ENCODE data around the gene SNX9.
"Not testable (repeated sequence)": the region's sequence is repeated elsewhere in the genome, so short reads cannot be mapped to it uniquely, and the experiment has no call there.

SNX9 gene

DNA sequence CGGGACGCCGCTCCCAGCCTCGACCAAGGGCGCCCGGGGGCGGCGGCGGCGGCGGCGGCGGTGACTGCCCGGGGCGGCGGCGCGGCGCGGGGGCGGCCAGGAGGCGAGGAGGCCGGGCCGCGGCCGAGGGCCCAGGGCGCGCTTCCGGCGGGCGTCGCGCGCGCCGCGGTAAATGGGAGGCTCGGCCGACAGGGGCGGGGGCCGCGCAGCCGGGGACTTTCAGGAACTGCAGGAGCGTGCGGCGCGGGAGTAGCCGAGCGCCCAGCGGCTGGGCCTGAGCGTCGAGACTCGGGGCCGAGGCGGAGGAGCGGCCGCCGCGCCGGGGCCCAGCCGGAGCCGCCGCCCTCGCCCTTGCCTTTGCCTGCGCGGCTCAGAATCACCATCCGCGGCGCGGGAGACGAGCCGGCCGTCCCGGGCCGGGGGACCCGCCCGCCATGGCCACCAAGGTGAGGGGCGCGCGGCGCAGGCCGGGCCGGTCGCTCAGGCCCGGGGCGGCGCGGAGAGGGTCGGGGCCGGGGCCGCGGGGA lies at the start of gene SNX9:
TSS of gene SNX9 (plus strand) at position 246 of the 527 bp plus-strand sequence. CDS start at position 435, 189 bp downstream.
- peak; percentile 59 to 63 for DNase-seq (ENCODE audit: low read depth in 2 of 2)

DNA sequence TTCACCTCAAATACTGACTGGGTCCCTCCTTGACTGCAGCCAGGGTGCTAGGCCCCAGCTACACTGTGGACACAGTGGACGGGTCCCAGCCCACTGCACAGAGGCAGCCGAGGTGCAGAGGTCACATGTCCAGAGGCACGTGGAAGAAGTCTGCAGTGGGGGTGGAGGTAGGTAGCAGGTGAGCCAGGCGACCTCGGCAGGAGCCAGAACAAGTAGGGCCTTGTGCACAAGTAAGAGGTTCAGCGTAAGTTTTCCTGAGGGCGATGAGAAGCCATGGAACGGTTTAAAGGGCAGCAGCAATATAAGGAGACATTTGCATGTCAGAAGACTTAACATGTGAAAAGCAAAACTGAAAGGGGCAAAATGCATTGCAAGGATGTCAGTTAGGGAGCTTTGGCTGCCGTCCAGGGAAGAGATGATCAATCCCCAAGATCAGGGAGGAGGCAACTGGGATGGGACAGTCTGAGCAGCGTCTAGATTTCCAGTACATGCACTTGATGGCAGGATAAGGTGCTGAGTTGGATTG lies 49.7 kb upstream of the SNX9 start:
- DNase-seq (ENCODE audit: low read depth in 2 of 2) = no peak

DNA sequence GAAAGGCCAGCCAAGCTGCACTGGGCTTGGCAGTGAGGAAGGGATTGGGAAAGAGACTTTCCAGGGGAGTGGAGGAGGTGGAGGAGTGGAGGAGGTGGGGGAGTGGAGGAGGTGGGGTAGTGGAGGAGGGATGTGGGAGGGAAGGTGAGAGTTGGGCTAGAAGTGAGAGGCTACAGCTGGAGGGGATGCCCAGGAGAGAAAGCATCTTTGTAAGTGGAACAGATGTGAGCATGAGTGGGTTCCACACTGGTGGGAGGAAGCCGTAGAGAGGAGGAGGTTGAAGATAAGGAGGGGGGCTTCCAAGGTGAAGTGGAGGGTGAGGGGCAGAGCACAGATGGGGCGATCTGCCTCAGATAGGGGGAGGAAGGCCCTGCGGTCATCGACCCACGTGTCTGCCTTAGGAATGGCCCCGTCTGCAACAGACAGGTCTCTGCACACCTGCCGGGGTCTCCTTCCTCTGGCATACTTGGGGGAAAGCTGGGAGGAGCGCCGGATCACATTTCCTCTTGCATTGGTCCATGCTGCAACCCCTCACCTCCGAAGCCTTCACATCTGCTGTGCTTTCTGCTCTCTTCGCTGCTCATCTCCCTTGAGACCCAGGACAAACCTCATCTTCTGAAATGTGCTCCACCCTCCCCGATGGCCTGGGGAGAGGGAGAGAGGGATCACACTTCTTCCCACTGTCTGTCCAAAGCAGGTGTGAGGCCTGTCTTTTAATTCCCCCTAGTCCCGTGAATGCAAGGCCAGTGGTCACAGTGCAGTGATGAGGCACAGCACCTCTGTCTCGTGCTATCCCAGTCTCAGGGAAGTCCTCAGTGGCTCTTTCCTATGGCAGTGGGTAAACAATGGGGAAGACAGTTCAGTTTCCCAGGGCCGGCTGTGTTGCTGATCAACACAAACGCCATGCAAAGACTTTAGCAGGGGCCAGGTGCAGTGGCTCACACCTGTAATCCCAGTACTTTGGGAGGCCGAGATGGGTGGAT lies 48.6 kb upstream of the SNX9 start:
- no peak for DNase-seq (ENCODE audit: low read depth in 2 of 2)

DNA sequence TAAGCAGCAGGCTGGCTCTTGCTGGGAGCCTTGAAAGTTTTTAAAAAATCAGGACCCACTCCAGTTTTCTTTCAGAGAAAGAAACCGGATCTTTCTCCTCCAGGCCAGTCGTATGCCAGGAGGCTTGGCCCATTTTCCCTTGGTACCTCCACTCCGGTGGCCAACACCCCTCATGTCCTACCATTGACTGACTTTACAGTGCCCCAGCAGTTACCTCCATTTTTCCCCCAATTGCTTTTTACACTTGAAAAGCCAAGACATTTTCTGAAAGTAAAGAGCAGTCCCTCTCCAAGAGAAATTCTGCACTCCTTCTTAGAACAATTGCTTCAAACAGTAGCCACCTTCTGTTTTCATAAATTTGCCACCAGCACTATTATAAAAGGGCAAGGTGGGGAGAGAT lies 47.7 kb upstream of the SNX9 start:
- DNase-seq (ENCODE audit: low read depth in 2 of 2) = no peak

DNA sequence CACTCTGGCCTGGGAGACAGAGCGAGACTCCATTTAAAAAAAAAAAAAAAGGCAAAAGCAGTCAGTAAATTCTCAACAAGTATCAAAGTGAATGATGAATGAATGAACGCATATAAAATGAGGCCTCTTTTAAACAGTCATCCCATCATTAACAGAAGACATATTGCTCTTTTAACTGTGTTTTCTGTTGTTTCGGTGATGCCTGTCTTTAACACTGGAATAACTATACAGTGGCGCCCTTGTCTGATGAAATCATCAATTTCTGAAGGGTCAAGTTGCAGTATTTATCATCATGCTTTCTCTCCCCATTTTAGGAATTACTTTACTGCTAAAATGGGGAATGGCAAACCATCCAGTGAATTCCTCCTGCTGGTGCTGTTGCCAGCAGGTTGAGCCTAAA lies 45.7 kb upstream of the SNX9 start:
- DNase-seq (ENCODE audit: low read depth in 2 of 2) = no peak

DNA sequence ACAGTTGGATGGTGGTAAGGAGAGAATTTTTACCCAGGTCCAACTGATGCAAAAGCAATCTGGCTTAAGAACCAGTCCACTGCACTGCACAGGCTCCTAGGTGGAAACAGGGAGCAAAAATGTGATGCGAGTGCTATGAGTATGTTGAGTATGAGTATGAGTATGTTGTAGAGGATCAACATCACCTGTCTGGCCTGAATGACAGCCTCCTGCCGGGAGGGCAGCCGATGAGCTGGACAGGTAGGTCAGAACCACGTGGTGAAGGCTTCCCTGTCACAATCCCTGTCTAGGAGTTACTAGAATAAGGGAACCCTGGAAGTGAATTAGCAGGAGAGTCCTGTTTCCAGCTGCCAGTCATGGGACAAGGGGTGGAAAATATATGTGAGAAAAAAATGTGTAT lies 44.3 kb upstream of the SNX9 start:
- no peak for DNase-seq (ENCODE audit: low read depth in 2 of 2)

DNA sequence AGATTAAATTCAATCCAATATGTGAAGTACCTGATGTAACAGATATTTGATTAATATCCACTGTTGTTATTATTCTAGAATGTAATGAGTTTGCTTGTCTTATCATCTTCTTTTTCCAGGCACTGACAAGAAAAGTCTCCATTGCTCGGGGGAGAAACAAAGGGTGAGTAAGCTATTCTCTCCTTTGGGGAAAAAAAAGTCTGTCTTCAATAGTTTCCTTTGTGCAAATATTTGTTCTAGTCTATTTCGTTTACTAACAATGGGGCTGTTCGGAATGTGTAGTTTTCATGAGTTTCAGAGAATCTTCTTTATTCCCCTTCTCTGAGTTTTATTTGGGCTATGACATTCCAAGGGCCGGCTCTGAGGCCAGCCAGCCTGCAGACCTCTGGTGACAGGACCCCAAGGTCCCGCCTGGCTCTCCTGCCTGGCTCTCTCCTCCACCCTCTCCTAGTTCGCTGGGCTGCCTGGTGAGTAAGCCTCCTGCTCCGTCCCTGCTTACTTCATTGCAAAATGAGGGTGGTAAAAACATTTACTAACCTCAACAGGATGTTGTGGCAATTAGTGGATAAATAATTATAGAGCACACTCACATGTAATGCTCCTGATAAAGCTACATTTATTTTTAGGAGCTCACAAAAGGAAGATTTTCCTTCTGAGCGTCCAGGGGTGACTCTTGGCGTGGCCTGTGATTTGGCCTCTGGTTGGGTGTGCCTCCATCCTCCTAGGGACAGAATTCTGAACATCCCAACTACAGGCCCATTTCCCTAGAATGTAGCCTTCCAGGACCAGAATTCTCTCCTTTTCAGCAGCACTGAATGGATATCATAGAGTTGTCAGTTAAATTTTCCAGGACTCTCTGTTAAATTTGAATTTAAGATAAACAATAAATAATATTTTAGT lies 43.1 kb upstream of the SNX9 start:
- no peak for DNase-seq (ENCODE audit: low read depth in 2 of 2)

DNA sequence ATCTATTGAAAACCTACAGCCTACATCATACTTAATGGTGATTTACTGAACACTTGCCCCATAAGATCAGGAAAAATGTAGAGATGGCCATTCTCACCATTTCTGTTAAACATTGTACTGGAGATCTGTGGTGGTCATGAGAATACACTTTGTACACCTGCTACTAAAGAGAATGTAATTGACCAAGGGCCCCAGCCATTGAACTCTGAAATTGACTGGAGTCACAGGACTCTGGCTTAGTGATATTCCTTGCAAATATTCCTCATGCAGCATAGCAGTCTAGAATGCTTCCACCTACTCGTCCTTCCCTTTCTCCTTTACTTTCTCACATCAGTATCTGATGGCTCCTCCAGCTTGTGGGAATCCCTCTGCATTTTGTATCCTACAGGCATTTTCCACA lies 37.4 kb upstream of the SNX9 start:
- no peak for DNase-seq (ENCODE audit: low read depth in 2 of 2)

DNA sequence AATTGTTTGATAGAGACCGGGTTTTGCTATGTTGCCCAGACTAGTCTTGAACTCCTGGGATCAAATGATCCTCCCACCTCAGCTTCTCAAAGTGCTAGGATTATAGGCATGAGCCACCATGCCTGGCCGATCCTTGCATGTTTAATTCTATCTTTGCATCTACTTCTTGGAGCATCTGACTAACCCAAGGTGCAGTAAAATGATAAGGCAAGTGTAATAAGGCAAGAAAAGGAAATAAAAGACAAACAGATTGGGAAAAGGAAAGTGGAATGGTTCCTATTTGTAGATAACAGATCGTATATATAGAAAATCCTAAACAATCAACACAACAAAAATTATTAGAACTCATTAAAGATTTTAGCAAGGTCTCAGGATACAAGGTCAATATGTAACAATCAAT lies 36.8 kb upstream of the SNX9 start:
- no peak for DNase-seq (ENCODE audit: low read depth in 2 of 2)

DNA sequence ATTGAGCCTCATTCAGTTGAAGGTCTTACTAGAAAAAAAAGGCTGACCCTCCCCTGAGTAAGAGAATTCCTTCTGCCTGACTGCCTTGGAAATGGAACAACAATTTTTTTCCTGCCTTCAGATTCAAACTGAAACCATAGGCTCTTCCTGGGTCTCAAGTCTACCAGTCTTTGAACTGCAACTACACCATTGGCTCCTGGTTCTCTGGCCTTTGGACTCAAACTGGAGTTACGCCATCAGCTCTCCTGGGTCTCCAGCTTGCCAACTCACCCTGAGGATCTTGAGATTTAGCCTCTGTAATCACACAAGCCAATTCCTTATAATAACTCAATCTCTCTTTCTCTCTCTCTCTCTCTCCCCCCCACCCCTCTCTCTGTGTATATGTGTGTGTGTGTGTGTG lies 36.0 kb upstream of the SNX9 start:
- no peak for DNase-seq (ENCODE audit: low read depth in 2 of 2)

DNA sequence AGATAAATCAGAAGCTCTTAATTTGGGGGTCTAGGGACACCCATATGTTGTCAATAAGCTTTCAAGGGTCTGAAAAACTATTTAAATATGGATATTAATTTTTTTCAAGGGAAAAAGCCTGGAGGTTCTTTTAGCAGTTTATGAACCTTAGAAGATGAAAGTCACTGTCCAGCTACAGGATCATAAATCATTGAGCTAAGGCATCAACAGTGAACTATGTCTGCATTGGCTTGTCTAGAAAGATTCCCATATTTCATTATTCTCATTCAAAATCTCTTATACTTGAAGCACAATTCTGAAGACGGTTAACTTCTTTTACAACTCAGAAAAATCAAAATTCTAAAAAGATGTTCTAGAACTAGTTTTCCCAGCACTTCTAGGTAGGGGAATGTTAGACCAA lies 34.9 kb upstream of the SNX9 start:
- no peak for DNase-seq (ENCODE audit: low read depth in 2 of 2)

DNA sequence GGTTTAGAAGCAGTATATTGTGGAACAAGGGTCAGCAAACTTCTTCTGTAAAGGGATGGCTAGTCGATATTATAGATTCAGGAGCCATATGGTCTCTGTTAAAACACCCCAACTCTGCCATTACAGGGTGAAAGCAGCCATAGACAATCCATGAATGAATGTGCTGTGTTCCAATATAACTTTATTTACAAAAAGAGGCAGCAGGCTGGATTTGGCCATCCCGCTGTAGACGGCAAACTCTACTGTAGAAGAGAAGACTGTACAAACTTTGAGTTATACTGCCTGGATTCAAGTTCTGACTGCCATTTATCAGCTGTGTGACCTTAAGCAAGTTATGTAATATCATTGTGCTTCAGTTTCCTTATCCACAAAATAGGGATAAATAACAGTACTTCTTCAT lies 33.7 kb upstream of the SNX9 start:
- no peak for DNase-seq (ENCODE audit: low read depth in 2 of 2)

DNA sequence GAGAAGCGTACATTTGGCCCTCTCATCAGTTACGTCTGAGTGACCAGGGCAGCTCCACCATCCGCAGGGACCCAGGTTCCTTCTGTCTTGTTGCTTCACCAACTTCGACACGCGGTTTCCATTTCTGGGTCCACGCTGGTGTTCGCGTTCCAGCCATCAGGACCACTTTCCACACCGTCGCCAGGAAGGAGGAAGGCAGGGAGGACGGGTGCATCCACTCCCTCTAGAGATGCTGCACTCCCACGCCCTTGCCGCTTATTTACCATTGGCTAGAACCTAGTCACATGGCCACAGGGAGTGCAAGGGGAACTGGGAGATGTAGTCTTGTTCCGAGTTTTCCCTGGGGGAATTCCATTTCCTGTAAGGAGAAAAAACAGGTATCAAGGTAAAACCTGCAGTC lies 33.2 kb upstream of the SNX9 start:
- DNase-seq (ENCODE audit: low read depth in 2 of 2) = no peak

DNA sequence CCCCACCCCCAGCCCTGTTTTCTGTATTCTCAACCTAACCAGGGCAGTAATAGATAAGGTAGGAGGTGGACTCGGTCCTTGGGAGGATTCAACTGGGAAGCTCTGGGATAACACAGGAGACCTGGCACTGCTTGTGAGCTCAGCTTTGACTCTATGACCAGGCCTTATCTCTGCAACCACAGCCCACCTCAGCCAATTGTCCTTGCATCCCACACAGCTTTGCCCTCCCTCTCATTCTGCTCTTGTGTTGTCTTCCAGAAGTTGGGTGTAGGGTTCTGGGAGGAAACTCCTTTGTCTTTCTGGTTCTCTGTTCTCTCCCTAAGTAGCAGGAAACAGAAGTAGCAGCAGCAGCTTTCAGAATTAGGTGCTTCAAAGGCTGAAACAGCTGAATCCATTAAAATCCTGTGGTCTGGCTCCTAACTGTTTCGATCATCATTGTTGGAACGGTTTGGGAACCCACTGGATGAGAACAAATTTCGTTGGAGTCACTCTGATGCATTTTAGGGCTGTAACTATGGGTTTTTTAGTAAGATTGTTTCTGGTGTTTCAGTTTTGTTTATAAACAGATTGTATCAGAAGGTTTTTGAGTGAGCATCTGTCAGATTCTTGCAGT lies 32.4 kb upstream of the SNX9 start:
- DNase-seq (ENCODE audit: low read depth in 2 of 2) = no peak

DNA sequence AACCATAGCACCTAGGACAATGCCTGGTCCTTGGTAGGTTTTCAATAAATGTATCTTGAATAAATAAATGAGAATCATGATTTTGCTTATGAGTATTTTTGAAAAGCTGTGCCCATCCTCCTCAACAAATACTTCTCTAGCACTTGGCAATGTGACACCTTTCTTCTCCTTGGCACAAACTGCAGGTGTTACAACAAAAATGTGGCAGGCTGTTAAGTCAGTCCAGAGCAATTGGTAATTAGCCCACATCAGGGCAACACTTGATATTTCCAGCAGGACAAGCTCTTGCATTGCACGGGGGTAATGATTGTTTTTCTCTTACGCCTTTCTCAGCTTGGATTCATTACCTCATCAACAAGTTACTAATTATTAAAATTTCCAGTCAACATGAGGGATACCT lies 31.6 kb upstream of the SNX9 start:
- DNase-seq (ENCODE audit: low read depth in 2 of 2) = no peak

DNA sequence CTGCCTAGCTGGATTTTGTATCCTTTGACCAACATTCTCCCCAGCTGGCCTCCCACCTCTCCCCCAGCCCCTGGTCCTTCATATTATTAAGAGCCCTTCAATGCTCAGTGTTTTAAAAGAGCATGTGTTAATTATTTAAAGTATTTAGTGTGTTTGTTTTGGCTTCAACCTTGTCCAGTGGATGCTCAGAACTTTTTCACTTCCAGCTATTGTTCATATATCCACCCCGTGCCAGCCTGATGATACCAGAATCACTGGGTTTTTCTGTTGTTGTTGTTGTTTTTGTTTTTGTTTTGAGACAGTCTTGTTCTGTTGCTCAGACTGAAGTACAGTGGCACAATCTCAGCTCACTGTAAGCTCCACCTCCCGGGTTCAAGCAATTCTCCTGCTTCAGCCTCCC lies 30.4 kb upstream of the SNX9 start:
- DNase-seq (ENCODE audit: low read depth in 2 of 2) = no peak

DNA sequence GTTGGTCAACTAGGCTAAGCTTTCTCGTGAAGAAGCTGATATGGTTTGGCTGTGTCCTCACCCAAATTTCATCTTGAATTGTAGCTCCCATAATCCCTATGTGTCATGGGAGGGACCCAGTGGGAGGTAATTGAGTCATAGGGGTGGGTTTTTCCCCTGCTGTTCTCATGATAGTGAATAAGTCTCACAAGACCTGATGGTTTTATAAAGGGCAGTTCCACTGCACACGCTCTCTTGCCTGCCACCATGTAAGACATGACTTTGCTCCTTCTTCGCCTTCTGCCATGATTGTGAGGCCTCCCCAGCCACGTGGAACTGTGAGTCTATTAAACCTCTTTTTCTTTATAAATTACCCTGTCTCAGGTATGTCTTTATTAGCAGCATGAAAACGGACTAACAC lies 29.0 kb upstream of the SNX9 start:
- DNase-seq (ENCODE audit: low read depth in 2 of 2) = not testable (repeated sequence)

DNA sequence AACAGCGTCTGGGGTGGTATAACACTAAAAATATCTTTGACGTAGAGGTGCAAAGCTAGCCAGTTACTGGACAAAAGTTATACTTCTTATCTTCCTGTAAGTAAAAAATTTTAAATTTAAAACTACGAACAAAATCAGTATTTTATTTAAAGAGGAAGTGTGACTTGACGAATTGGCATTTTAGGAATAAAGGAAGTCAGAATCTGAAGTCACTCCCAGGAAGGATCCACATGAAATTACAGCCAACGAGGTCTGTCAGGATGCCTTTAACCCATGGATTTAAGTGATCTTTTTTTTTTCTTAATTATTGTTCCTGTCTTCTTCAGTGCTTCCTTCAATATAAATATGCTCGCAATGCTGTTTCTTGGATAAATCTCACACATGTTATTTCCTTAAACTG lies 27.2 kb upstream of the SNX9 start:
- no peak for DNase-seq (ENCODE audit: low read depth in 2 of 2)

DNA sequence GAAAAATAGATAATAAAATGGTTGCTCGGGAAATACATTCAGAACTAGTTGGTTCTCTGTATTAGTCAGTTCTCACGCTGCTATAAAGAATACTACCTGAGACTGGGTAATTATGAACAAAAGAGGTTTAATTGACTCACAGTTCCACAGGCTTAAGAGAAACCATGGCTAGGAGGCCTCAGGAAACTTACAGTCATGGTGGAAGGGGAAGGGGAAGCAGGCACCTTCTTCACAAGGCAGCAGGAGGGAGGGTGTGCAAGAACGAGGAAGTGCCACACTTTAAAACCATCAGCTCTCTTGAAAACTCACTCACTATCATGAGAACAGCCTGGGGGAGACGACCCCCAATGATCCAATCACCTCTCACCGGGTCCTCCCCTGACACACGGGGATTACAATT lies 24.2 kb upstream of the SNX9 start:
- no peak for DNase-seq (ENCODE audit: low read depth in 2 of 2)

DNA sequence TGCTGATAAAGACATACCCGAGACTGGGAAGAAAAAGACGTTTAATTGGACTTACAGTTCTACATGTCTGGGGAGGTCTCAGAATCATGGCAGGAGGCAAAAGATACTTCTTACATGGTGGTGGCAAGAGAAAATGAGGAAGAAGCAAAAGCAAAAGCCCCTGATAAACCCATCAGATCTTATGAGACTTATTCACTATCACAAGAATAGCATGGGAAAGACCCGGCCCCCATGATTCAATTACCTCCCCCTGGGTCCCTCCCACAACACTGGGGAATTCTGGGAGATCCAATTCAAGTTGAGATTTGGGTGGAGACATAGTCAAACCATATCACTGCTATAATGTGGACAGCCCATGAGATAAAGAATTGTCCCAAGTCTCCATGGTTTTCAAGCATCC lies 23.5 kb upstream of the SNX9 start:
- not testable (repeated sequence) for DNase-seq (ENCODE audit: low read depth in 2 of 2)

DNA sequence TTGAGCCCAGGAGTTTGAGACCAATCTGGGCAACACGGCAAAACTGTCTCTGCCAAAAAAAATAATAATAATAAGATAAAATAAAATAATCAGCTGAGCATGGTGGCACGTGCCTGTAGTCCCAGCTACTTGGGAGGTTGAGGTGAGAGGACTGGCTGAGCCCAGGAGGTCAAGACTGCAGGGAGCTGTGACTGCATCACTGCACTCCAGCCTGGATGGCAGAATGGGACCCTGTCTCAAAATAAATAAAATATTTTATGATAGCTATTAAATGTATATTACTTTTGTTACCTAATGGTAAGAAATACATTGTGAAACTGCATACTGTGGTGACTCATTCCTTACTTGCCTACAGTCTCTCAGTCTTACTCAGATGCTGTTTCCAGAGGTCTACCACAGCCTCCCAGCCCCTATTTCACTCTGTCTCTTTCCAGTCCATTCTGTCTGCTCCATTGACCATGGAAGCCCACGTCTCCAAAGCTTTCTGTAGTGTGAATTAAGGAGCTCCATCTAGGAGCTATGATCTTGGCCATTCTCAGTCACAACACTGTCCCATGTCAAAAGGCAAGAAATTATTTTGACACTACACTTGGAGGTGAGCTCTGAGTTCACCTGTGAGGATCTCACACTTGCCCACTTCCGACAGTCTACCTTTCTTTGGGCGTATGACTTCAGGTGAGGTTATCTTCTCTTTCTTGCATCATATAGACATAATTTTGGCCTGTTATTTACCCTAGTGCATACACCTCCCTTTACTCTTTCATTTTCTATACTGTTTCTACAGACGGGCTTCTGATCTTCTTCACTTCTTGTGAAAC lies 22.4 kb upstream of the SNX9 start:
- DNase-seq (ENCODE audit: low read depth in 2 of 2) = peak in 1 of 2 donors; percentile 31
